Measurements from ENCODE around the gene SEL1L.

GRCh38 chr14:81567302-81567701, 33.6 kb upstream of the SEL1L start:
- TF ChIP-seq REST (IDR thresholded peaks at IDR 0.05; ENCODE audit: insufficient read depth in 1 of 2, low read depth in 2 of 2, low read length in 2 of 2) (no peak), TAF1 (IDR thresholded peaks at IDR 0.05; ENCODE audit: borderline replicate concordance, insufficient read depth, low read length) (no peak), SIN3A (IDR thresholded peaks at IDR 0.05; ENCODE audit: borderline replicate concordance, insufficient read depth, low read length) (no peak), FOXP2 (optimal IDR thresholded peaks at IDR 0.05; ENCODE audit: borderline replicate concordance, extremely low read depth, extremely low read length, insufficient read depth) (no peak), POLR2AphosphoS5 (IDR thresholded peaks at IDR 0.05; ENCODE audit: low read depth, low read length) (no peak)

Data from PFSK-1 (cell line).